ENCODE results near the gene PHF5A.
A peak's percentile ranks its signal among the peaks of the same experiment; 100 is the strongest.

Gene PHF5A, protein sequence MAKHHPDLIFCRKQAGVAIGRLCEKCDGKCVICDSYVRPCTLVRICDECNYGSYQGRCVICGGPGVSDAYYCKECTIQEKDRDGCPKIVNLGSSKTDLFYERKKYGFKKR

DNA sequence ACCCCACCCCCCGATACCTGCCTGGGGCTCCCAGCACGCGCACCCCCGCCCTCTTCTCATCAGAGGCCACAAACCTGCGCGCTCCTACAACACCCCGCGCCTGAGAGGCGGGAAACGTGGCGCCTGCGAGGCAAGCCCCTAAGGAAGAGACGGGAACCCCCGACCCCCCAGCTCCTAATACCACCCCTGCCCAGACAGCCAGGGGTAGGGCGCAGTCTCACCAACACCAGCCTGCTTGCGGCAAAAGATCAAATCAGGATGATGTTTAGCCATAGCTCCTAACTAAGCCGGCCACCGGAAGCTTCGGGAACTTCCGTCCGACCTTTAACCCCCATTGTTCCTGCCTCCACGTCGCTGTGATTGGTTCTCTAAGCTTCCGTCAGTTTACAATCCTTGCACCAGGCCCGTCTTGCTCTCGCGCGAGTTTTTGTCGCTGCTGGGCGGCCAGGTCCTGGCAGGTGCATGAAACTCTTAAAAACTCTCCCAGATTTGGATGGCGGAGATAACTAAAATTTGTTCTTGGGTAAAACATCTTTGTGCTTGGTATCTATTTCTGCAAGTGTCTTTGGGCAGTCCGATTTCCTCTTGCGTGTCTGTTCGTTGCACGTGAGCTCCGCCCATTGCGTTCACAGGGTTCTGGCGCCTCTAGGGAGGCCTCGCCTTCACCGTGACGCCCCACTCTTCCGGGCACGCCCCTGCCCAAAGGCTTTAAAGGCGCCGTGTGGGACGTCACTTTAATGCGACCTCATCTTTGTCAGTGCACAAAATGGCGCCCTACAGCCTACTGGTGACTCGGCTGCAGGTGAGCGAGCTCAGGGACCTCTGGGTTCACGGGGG lies at the start of gene PHF5A, which contains the start of gene ACO2:
Gene PHF5A, minus strand, starts transcription at position 312 of the 837 bp plus-strand sequence. Its CDS starts 39 bp downstream, at position 273.
Gene ACO2, plus strand, starts transcription at position 737 of the 837 bp plus-strand sequence. Its CDS starts 30 bp downstream, at position 767.
- peak; percentile 93 for DNase-seq

DNA sequence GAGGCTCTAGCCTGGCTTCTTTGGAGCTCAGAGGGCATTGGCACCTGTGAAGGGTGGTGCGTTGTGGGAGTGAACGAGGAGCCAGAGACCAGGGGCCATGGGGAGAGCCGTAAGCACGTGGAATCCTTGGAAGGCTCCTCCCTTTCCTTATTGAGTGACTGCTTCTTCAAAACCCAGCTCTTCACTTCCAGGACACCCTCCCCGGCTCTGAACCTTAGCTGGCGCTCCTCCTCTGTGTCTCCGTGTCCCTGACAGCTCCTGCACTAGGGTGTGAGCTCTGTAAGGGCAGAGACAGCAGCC lies 49.5 kb upstream of the PHF5A start:
- DNase-seq = no peak

DNA sequence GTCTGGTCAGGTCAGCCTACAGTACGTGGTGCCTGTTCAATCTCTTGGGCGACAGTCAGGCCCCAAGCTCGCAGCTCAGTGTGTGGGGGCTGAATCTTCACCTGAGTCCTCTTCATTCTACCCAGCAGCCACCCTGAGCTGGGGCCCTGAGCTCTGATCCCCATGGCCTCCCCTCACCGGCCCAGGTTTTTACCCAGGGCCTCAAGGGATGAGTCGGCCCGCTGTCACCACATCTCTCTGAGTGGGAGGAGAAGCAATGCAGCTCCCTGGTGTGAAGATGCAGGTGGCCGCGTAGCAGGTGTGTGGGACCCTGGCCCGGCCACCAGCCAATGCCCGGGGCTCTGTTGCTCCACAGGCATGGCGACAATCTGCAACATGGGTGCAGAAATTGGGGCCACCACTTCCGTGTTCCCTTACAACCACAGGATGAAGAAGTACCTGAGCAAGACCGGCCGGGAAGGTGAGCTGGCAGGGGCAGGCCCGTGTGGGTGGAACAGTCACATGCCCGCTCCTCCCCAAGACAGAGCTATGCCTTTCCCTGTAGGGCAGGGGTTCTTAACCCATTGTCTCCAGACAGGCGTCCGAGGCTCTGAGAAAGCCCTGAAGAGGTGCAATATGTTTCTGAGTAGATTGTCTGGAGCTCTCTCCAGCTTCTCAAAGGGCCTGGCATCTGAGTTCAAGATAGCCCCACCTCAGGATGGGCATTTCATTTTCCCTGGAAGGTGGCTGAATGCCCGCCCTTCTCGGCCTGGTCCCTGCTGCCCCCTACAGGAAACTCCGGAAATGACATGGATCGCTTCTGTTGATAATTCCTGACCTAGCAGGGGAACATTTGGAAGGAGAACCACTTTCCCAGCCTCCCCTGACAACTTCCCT lies 48.9 kb upstream of the PHF5A start:
- no peak for DNase-seq

DNA sequence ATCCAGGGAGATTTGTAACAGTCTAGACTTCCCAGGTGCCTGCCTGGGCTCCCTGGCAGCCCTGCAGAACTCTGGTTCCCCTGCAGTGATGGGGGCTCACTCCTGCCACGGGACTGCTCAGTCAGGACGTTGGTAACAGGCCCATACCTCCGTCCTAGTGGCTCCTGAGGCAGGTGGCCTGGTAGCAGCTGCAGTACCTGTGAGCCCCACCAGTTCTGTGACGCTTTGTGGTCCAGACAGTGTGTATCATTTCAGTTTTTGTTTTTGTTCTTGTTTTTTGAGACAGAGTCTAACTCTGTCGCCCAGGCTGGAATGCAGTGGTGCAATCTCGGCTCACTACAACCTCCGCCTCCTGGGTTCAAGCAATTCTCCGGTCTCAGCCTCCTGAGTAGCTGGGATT lies 48.0 kb upstream of the PHF5A start:
- DNase-seq = no peak

DNA sequence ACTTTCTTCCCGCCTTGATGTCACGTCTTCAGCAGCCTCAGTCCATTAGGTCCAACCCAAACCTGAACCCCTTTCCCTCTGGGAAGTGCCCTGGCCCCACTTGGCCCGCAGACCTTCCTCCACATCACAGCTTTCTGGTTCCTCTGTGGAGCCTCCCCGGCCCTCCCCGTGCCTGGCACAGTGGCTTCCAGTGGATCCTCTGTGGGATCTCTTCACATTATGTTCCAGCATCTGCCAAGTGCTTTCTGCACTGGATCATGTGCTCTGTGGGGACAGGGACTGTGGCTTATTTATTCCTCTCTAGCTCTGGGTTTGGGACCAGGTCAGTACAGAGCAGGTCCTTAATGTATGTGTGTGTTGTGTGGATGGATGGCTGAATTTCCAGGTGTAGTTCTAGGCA lies 44.9 kb upstream of the PHF5A start:
- DNase-seq = no peak

DNA sequence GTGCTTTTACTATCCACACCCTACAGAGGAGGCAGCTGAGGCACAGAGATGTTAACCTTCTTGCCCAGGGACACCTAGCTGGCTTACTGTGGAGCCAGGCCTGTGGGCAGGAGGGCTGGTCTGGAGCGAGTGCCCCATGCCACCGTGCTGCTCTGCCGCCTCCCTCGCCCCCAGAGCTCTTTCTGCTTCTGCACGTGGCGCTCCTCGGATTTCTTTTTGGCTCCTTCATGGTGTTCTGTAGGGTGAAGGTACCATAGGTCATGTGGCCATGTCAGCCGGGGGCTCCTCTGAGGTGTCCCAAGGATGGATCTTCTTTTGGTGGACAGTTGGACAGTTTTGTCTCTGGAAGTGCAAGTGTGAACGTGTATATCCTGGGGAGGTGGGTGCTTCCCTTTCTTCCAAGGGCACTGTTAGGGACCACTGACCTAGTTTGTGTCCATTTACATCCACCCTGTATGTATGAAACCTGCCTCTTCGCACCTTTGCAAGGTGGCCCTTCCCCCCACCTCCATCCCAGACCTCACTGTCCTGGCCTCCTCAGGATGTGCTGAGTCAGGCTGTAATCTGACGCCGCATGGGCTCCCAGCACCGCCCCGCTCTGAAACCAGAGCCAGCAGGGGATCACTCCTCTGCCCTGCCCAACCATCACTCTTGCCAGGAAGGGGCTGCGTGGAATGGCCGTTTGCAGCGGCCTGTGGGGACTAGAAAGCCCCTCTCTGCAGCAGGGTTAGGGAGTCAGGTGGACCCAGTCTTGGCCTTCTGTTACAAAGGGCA lies 44.1 kb upstream of the PHF5A start:
- no peak for DNase-seq

DNA sequence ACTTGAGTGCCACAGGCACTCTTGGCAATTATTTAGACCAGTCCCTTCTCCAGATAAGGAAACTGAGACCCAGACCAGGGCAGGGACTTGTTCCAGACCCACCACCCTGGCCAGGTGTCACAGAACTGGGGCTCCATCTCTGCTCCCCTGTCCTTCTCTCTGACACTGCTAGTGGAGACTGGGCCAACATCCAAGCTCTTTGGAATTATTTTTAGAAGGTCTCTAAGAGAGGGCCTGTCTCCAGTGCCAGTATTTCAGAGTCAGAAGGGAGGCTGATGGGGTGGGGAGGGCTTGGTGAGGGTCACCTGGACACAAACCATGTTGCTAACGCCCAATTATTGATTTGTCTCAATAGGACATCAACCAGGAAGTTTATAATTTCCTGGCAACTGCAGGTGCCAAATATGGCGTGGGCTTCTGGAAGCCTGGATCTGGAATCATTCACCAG lies 43.1 kb upstream of the PHF5A start:
- no peak for DNase-seq

DNA sequence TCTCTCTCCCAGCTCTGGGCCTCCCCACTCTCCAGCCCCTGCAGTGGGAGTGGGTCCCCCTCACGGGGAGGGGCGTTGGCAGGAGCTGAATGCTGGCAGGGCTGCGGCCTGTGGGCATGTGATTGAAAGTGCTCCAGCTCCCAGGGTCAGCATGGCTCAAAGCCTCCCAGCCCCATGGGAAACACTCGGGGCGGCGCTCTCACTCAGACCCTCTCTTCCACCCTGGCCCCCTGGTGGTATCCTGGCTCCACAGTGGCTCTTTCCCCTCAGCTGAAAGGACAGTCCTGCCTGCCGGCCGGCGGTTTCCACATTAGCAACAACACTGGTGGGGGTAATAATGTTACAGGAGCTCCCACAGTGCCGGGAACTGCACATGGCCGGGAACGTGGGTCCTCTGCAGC lies 40.3 kb upstream of the PHF5A start:
- no peak for DNase-seq

DNA sequence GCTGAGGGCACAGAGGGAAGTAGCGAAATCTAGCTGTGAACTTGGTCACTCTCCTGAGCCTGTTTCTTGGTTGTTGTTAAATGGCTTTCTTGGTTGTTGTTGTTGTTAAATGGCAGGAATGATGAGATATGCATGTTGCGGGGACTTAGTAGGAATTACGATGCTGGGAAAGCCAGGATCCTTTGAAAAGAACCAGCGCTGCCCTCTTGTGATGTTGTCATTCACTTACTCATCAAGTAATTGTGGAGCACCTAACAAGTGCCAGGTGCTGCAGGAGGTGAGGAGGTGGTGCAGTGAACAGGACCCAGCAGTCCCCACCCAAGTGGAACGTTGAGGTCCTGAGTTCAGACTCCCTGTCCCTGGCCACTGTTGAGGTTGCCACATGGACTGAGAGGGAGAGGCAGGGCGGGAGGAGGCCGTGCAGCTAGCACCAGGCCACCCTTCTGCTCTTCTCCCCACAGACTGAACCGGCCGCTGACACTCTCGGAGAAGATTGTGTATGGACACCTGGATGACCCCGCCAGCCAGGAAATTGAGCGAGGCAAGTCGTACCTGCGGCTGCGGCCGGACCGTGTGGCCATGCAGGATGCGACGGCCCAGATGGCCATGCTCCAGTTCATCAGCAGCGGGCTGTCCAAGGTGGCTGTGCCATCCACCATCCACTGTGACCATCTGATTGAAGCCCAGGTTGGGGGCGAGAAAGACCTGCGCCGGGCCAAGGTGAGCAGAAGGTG lies 39.0 kb upstream of the PHF5A start:
- no peak for DNase-seq

DNA sequence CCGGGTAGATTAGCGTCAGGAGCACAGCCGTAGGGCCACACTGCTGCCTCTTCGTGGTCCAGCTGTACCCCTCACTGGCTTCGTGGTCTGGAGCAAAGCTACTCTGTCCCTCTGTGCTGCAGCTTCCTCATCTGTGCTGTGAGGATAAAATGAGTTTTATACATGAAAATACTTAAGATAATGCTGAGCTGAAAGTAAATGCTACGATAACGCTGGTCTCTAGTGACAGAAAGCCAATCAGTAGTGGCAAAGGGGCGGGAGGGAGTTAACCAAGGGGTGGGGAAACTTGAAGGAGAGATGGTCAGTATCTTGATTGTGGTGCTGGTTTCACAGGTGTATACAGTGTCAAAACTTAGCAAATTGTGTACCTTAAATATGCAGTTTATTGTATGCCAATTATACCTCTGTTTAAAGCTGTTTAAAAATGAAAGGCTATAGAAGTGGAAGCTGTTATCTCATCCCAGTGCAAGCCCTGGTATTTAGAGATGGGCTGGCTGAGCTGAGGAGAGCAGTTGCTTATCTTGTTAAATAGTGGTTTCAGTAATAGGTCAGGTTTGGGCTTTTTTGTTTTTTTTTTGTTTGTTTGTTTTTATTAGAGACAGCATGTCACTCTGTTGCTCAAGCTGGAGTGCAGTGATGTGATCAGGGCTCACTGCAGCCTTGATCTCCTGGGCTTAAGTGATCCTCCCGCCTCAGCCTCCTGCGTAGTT lies 37.2 kb upstream of the PHF5A start:
- no peak for DNase-seq

DNA sequence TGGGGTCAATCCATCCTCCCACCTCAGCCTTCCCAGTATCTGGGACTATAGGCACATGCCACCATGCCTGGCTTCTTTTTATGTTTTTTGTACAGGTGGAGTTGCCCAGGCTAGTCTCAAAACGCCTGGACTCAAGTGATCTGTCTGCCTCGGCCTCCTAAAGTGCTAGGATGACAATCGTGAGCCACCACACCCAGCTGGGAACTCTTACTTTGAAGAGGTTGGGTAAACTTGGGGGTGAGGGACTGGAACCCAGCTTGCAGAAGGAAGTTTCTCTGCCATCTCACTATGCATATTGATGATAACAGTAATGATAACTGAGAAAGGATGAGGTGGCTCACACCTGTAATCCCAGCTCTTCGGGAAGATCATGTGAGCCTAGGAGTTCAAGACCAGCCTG lies 36.3 kb upstream of the PHF5A start:
- DNase-seq = no peak

DNA sequence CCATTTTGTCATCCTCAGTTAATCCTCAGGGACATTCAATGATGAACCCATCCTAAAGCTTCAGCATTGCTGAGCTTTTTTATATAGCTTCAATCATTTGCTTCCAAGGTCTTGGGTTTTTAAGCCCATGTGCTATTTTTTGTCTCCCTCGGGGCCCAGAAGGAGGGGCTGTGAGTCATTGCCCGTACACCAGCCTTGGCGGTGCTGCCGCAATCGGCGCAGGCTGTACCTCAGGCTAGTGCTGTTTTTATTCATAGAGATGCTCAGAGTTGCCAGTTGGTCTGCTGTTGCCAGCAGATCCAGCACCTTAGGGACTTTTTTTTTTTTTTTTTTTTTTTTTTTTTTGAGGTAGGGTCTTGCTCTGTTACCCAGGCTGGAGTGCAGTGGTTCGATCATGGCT lies 35.9 kb upstream of the PHF5A start:
- DNase-seq = no peak

DNA sequence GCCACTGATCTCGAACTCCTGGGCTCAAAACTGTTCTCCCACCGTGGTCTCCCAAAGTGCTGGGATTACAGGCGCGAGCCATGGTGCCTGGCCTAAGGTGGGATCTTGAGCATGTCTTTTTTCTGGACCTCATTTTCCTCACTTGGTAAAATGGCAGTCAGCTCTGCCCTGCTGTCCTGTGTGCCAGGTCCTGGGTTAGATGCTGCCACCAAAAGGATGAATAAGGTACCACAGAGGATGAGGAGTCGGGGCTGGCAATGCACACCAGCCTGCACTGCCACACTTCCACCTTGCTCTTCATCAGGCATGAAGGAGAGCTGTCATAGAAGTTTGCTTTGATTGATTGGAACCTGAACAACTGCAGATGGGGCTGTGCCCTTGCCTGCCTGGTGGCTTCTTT lies 32.7 kb upstream of the PHF5A start:
- no peak for DNase-seq

DNA sequence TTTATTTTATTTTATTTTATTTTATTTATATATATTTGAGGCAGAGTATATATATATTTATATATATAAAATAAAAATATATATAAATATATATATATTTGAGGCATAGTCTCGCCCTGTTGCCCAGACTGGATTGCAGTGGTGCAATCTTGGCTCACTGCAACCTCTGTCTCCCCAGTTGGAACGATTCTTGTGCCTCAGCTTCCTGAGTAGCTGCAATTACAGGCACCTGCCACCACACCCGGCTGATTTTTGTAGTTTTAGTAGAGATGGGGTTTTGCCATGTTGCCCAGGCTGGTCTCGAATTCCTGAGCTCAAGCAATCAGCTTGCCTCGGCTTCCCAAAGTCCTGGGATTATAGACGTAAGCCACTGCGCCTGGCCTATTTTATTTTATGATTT lies 31.8 kb upstream of the PHF5A start:
- no peak for DNase-seq

DNA sequence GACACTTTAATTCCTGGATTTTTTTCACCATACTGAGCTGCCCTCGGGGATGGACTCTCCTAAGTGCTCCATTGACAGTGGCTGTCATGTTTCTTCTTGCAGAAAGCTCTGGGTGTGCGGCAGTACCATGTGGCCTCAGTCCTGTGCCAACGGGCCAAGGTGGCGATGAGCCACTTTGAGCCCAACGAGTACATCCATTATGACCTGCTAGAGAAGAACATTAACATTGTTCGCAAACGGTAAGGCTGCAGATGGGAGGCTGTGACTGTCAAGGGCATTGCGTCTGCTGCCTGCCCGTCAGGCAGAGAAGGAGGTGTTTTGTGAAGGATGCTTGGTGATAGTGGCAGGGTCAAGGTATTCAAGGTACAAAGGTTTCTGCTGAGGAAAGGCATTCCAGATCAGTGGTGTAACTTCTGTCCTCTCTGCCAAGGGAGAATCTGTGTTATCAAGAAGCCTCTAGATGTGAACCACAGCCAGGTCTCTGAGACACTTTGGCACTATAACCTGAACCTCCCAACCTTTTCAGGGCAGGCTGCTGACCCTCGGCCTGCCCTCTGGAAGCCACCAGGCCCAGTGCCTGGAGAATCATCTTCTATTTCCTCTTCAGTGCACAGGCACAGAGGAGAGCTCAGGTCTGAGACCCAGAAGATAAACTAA lies 31.3 kb upstream of the PHF5A start:
- no peak for DNase-seq

DNA sequence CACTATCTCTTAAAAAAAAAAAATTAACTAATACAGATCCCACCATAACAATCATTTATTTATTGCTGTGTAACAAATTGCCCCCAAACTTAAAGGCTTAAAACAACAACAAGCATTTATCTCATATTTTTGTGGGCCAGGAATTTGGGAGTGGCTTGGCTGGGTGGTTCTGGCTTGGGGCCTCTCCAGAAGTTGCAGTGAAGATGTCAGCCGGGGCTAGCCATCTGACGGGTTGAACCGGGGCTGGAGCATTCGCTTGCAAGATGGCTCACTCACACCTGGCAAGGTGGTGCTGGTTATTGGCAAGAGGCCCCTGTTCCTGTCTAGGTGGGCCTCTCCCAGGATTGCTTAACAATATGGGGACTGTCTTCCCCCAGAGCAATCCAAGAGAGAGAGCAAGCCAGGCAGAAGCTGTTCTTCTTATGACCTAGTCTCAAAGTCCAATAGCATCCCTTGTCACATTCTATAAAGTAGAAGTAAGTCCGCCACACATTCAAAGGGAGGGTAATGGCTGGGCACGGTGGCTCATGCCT lies 29.9 kb upstream of the PHF5A start:
- DNase-seq = no peak

DNA sequence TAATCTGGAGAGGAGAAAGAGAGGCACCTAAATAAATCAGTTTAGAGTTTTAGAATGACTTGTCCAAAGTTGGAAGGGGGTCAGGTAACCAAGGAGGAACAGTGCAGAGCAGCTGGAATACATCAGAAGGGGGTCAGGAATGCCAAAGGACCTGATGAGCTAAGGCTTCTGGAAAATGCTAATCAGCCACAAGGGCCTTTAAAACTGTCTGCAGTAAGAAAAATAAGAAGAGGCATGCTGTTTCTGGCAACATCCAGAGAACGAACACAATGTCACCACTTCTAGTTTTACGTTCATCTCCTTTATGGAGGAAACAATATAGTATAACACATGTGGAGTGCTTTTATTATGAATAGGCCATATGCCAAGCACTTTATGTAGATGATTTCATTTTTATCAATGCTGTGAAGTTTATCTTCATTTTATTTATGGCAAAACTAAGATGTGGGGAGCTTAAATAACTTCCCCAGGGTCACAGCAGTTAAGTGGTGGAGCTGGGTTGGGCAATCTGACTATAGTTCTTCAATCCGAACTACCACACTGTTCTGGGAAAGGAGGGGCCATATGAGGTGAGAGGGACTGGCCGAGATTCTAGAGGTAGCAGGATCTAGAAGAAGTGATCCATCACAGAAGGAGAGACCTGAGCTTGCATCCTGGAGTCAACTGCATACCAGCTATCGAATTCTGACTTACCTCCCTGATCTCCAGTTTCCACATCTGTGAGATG lies 23.0 kb upstream of the PHF5A start:
- DNase-seq = no peak

DNA sequence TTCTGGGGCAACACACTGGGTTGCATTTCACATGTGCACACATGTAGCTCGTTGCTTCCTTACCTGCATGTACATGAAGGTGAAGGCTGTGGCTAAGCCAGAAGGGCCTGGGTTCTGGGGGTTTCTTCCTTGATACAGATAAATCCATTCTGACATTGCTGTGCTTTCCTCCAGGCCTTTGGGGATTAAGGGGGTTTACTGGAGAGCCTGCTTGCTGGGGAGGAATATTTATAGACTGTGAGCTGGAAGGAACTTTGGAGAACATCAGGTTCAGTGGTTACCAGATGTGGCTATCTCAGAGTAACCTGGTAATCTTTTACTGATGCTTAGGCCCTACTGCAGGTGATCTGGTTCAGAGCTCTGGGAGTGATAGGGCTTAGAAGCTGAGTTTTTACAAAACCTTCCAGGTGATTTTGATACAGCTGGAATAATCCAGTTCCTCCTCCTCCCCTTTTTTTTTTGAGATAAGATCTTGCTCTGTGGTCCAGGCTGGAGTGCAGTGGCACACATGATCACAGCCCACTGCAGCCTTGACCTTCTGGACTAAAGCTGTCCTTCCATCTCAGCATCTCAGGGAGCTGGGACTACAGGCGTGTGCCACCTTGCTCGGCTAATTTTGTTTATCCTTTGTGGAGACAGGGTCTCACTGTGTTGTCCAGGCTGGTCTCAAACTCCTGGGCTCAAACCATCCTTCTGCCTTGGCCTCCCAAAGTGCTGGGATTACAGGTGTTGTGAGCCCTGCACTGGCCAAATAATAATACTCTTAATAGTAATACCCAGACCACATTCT lies 20.3 kb upstream of the PHF5A start:
- no peak for DNase-seq

DNA sequence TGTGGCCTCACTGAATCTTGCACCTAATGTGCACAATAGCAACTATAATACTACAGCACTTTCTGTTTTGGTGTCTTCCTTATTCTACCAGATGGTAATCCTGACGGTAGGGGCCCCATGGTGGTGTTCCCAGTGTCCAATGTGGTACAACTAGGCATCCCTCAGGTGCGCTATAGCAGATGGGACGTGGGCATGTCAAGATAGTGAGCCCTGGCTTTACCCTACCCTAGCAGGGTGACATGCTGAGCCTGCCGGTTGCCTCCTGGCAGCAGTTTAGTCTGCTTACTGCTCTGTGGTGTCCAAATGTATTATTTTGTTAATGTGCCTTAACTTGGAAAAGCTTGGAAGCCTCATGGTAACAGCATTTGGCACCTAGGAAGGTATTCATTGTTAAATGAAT lies 19.6 kb upstream of the PHF5A start:
- no peak for DNase-seq
